BE2C (cell line): Measurements from ENCODE around the gene NODAL.
A peak's percentile ranks its signal among the peaks of the same experiment; 100 is the strongest.

Source experiments
- DNase-seq: peaks from one replicate; pipeline ENCODE4 v3.0.0-alpha.2; 2020
- H3K27me3 ChIP-seq: fragments of 250-450 bp; sonication (Bioruptor Pico); 2 replicates; pipeline ENCODE4 v1.5.1; 2020; ENCODE audit warnings: mild to moderate bottlenecking
- H3K36me3 ChIP-seq: fragments of 250-450 bp; sonication (Bioruptor Pico); 2 replicates; pipeline ENCODE4 v1.5.1; 2020; ENCODE audit warnings: mild to moderate bottlenecking
- H3K4me1 ChIP-seq: fragments of 250-450 bp; sonication (Bioruptor Pico); 2 replicates; pipeline ENCODE4 v1.5.1; 2020
- H3K4me3 ChIP-seq: 2 replicates; pipeline ENCODE4 v1.5.1; 2011; ENCODE audit warnings: low read depth, low read length
- H3K9me3 ChIP-seq: fragments of 250-450 bp; sonication (Bioruptor Pico); 2 replicates; pipeline ENCODE4 v1.5.1; 2020
- CTCF ChIP-seq: IDR thresholded peaks from 2 replicates; pipeline ENCODE4 v1.5.1; 2012; ENCODE audit warnings: mild to moderate bottlenecking, low read depth, low read length

NODAL gene

GRCh38 chr10:70437721-70438120, 3.8 kb downstream of the NODAL start:
- no peak for TF ChIP-seq CTCF
- no peak overlapping the region for H3K4me3 ChIP-seq
- no peaks in the 10 kb centered on the region for H3K9me3 ChIP-seq
- DNase-seq, result no peak
- H3K4me1 ChIP-seq, result no peaks in the 10 kb centered on the region
- no peaks in the 10 kb centered on the region for H3K36me3 ChIP-seq
- peaks cover 34% of the 10 kb centered on the region for H3K27me3 ChIP-seq

GRCh38 chr10:70435241-70436085, 6.0 kb downstream of the NODAL start:
- Histone ChIP-seq H3K4me3 (no peak overlapping the region), H3K27me3 (peaks cover 12% of the 10 kb centered on the region), H3K36me3 (no peaks in the 10 kb centered on the region), H3K4me1 (no peaks in the 10 kb centered on the region), H3K9me3 (no peaks in the 10 kb centered on the region)
- DNase-seq, result no peak
- TF ChIP-seq CTCF, result no peak

GRCh38 chr10:70433581-70434280, 7.8 kb downstream of the NODAL start:
- Histone ChIP-seq H3K36me3 (peaks cover 7% of the 10 kb centered on the region; the same call in 1 of the 2 replicates), H3K27me3 (no peaks in the 10 kb centered on the region), H3K4me1 (no peaks in the 10 kb centered on the region), H3K9me3 (no peaks in the 10 kb centered on the region), H3K4me3 (no peak overlapping the region)
- peak; percentile 39 for DNase-seq
- TF ChIP-seq CTCF, result no peak

GRCh38 chr10:70432561-70433263, 8.8 kb downstream of the NODAL start:
- no peak for DNase-seq
- Histone ChIP-seq H3K4me3 (no peak overlapping the region), H3K4me1 (no peaks in the 10 kb centered on the region), H3K27me3 (no peaks in the 10 kb centered on the region), H3K36me3 (peaks cover 7% of the 10 kb centered on the region; the same call in 1 of the 2 replicates), H3K9me3 (no peaks in the 10 kb centered on the region)
- TF ChIP-seq CTCF, result no peak

- TF ChIP-seq CTCF, result no peak
- no peak for DNase-seq
- Histone ChIP-seq H3K9me3 (no peaks in the 10 kb centered on the region), H3K36me3 (peaks cover 7% of the 10 kb centered on the region; the same call in 1 of the 2 replicates), H3K4me1 (no peaks in the 10 kb centered on the region), H3K4me3 (no peak overlapping the region), H3K27me3 (no peaks in the 10 kb centered on the region)
Measured at GRCh38 chr10:70432101-70432500, 9.4 kb downstream of the NODAL start.
